Activated B cell treated with CpG ODN at 0.5 μM for 24 hours (primary cell): ENCODE measurements around the gene EEF1G. TPM values are rescaled to one million over a fixed set of nuclear protein-coding genes. Genes with fewer than 3 reads are reported as not detected.

ENCODE experiments used
- ATAC-seq: fragments of 200-7000 bp; cut with Tn5 transposase; one replicate; pipeline ENCODE4 v1.10.0; 2021; ENCODE audit warnings: low read depth, mild to moderate bottlenecking, moderate library complexity
- CTCF ChIA-PET: fragments of 350-600 bp; sonication (Branson Sonifier 250); formaldehyde crosslinking; loops from one replicate; lab custom pipeline; 2021; ENCODE audit warnings: antibody characterized with exemption; lab: Charles Lee
- POLR2A ChIA-PET: fragments of 350-600 bp; sonication (Branson Sonifier 250); formaldehyde crosslinking; loops from one replicate; lab custom pipeline; 2021; ENCODE audit warnings: antibody characterized with exemption; lab: Charles Lee
- DNase-seq: peaks from one replicate; pipeline ENCODE4 v3.0.0; 2022
- H3K27ac Mint-ChIP-seq: one replicate; pipeline ENCODE4 v1.8.0; 2020; ENCODE audit warnings: mixed read lengths
- H3K27me3 Mint-ChIP-seq: one replicate; pipeline ENCODE4 v1.8.0; 2021; ENCODE audit warnings: mixed read lengths
- H3K36me3 Mint-ChIP-seq: one replicate; pipeline ENCODE4 v1.8.0; 2021; ENCODE audit warnings: low read depth, mixed read lengths
- H3K4me1 Mint-ChIP-seq: one replicate; pipeline ENCODE4 v1.8.0; 2021; ENCODE audit warnings: mixed read lengths
- H3K4me3 Mint-ChIP-seq: one replicate; pipeline ENCODE4 v1.8.0; 2020; ENCODE audit warnings: mild to moderate bottlenecking, mixed read lengths
- H3K9me3 Mint-ChIP-seq: one replicate; pipeline ENCODE4 v1.8.0; 2020; ENCODE audit warnings: mixed read lengths
- CTCF ChIP-seq: fragments of 200-600 bp; IDR thresholded peaks from one replicate; pipeline ENCODE4 v1.8.0; 2022; ENCODE audit warnings: antibody characterized with exemption, mild to moderate bottlenecking
- intact Hi-C: fragments of 100-400 bp; cut with micrococcal nuclease; formaldehyde crosslinking; loops from one replicate; pipeline ENCODE4 v1.15.1; 2024
- total RNA-seq: library from RNA; stranded (reverse); gene quantifications from 2 replicates; pipeline ENCODE4 v1.2.3, GENCODE V29; 2022

EEF1G gene
- total RNA-seq, 1 donor from 2014 or later, result 2,373 TPM

GRCh38 chr11:62539238-62539925, 34.3 kb downstream of the EEF1G start:
- DNase-seq, result no peak
- no peak for ATAC-seq
- intact Hi-C loops, result no loop called here
- Mint-ChIP-seq H3K4me3 (peak overlapping the region; percentile 63), H3K27me3 (no peaks in the 10 kb centered on the region), H3K9me3 (no peaks in the 10 kb centered on the region), H3K4me1 (peaks cover 65% of the 10 kb centered on the region), H3K36me3 (peaks cover 22% of the 10 kb centered on the region), H3K27ac (peak overlapping the region; percentile 97)
- ChIA-PET POLR2A (interaction anchor here (1.1 to 10.1 kb wide), 6 partner anchors 13 to 302 kb away, joined by 6 to 183 read pairs (median 14); partner anchors contain the start of gene TUT1), CTCF (interaction anchor here (7.2 to 11.6 kb wide), 2 partner anchors 17 to 116 kb away, joined by 159 to 192 read pairs; no protein-coding TSS in a partner anchor)
- TF ChIP-seq CTCF, result no peak

GRCh38 chr11:62538470-62539237, 35.0 kb downstream of the EEF1G start:
- ATAC-seq, result no peak
- Mint-ChIP-seq H3K27ac (peak overlapping the region; percentile 97), H3K27me3 (no peaks in the 10 kb centered on the region), H3K4me3 (peak overlapping the region; percentile 63), H3K4me1 (peaks cover 57% of the 10 kb centered on the region), H3K36me3 (peaks cover 30% of the 10 kb centered on the region), H3K9me3 (no peaks in the 10 kb centered on the region)
- intact Hi-C loops, result no loop called here
- POLR2A ChIA-PET, result interaction anchor here (1.1 to 10.1 kb wide), 5 partner anchors 14 to 303 kb away, joined by 6 to 183 read pairs (median 10); partner anchors contain the start of gene TUT1
- DNase-seq, result no peak
- TF ChIP-seq CTCF, result no peak
- CTCF ChIA-PET, result interaction anchor here (7.2 to 11.6 kb wide), 2 partner anchors 18 to 115 kb away, joined by 159 to 192 read pairs; no protein-coding TSS in a partner anchor

- peaks cover 35% of the 10 kb centered on the region for H3K4me1 Mint-ChIP-seq
- no peak overlapping the region for H3K27ac Mint-ChIP-seq
- H3K9me3 Mint-ChIP-seq, result no peaks in the 10 kb centered on the region
- H3K4me3 Mint-ChIP-seq, result no peak overlapping the region
- ChIA-PET CTCF (interaction anchor here (0.6 to 2.1 kb wide), 2 partner anchors 24 to 28 kb away, joined by 4 to 5 read pairs; no protein-coding TSS in a partner anchor), POLR2A (interaction anchor here (0.7 to 10.1 kb wide), 2 partner anchors 16 to 28 kb away, joined by 3 to 183 read pairs; no protein-coding TSS in a partner anchor)
- peaks cover 52% of the 10 kb centered on the region for H3K36me3 Mint-ChIP-seq
- ATAC-seq (no peak), DNase-seq (no peak)
- intact Hi-C loops, result no loop called here
- no peaks in the 10 kb centered on the region for H3K27me3 Mint-ChIP-seq
- TF ChIP-seq CTCF, result no peak
Measured at GRCh38 chr11:62536301-62536957, 37.3 kb downstream of the EEF1G start.

GRCh38 chr11:62535802-62536201, 37.9 kb downstream of the EEF1G start:
- peaks cover 29% of the 10 kb centered on the region for H3K4me1 Mint-ChIP-seq
- no peaks in the 10 kb centered on the region for H3K27me3 Mint-ChIP-seq
- no peak for TF ChIP-seq CTCF
- H3K4me3 Mint-ChIP-seq, result no peak overlapping the region
- DNase-seq, result no peak
- H3K9me3 Mint-ChIP-seq, result no peaks in the 10 kb centered on the region
- H3K36me3 Mint-ChIP-seq, result peaks cover 58% of the 10 kb centered on the region
- CTCF ChIA-PET, result no interaction called here
- ATAC-seq, result no peak
- POLR2A ChIA-PET, result interaction anchor here (0.7 to 10.1 kb wide), 2 partner anchors 17 to 134 kb away, joined by 4 to 183 read pairs; no protein-coding TSS in a partner anchor
- intact Hi-C loops, result no loop called here
- no peak overlapping the region for H3K27ac Mint-ChIP-seq
